H9 (cell line): Measurements from ENCODE around the gene WIPF2. TPM values are rescaled to one million over a fixed set of nuclear protein-coding genes. Genes with fewer than 3 reads are reported as not detected.

ENCODE experiments used
- DNase-seq: peaks from one replicate; pipeline ENCODE4 v3.0.0-alpha.2; 2017
- H2AFZ ChIP-seq: one replicate; pipeline ENCODE4 v1.6.1; 2013; ENCODE audit warnings: mild to moderate bottlenecking, low read length, control low read depth, moderate library complexity
- H2AK5ac ChIP-seq: 2 replicates; pipeline ENCODE4 v1.6.1; 2013; ENCODE audit warnings: low read length, control low read depth, mixed read lengths; ENCODE audit not compliant: insufficient read length
- H2BK120ac ChIP-seq: one replicate; pipeline ENCODE4 v1.6.1; 2013; ENCODE audit warnings: low read depth, mild to moderate bottlenecking, low read length, control low read depth, inconsistent platforms; ENCODE audit not compliant: poor library complexity, severe bottlenecking
- H2BK12ac ChIP-seq: 2 replicates; pipeline ENCODE4 v1.6.1; 2013; ENCODE audit warnings: low read length, control low read depth, mixed read lengths, low read depth; ENCODE audit not compliant: insufficient read length
- H2BK15ac ChIP-seq: 2 replicates; pipeline ENCODE4 v1.6.1; 2013; ENCODE audit warnings: low read depth, low read length, control low read depth
- H2BK20ac ChIP-seq: one replicate; pipeline ENCODE4 v1.6.1; 2013; ENCODE audit warnings: low read depth, mild to moderate bottlenecking, low read length, control low read depth, inconsistent platforms; ENCODE audit not compliant: poor library complexity, severe bottlenecking
- H2BK5ac ChIP-seq: 2 replicates; pipeline ENCODE4 v1.6.1; 2013; ENCODE audit warnings: low read length, control low read depth, mixed read lengths; ENCODE audit not compliant: insufficient read length
- H3K14ac ChIP-seq: 2 replicates; pipeline ENCODE4 v1.6.1; 2013; ENCODE audit warnings: low read length, control low read depth; ENCODE audit not compliant: insufficient read depth
- H3K18ac ChIP-seq: 2 replicates; pipeline ENCODE4 v1.6.1; 2013; ENCODE audit warnings: low read depth, mild to moderate bottlenecking, mixed read lengths, low read length, control low read depth; ENCODE audit not compliant: insufficient read length
- H3K23ac ChIP-seq: 2 replicates; pipeline ENCODE4 v1.6.1; 2013; ENCODE audit warnings: low read length, control low read depth, mixed read lengths, low read depth; ENCODE audit not compliant: insufficient read length
- H3K23me2 ChIP-seq: 2 replicates; pipeline ENCODE4 v1.6.1; 2013; ENCODE audit warnings: low read depth, mild to moderate bottlenecking, mixed read lengths, low read length, control low read depth; ENCODE audit not compliant: insufficient read length, poor library complexity, severe bottlenecking
- H3K27ac ChIP-seq: 2 replicates; pipeline ENCODE4 v1.5.1; 2013; ENCODE audit warnings: low read length, control low read depth, mixed read lengths, low read depth; ENCODE audit not compliant: insufficient read length
- H3K27me3 ChIP-seq: 2 replicates; pipeline ENCODE4 v1.6.1; 2013; ENCODE audit warnings: low read length, control low read depth, inconsistent platforms; ENCODE audit not compliant: insufficient read depth
- H3K4ac ChIP-seq: 2 replicates; pipeline ENCODE4 v1.6.1; 2013; ENCODE audit warnings: low read depth, mild to moderate bottlenecking, control low read depth, inconsistent platforms, low read length, moderate library complexity
- H3K4me1 ChIP-seq: 2 replicates; pipeline ENCODE4 v1.6.1; 2013; ENCODE audit warnings: low read length, control low read depth, inconsistent platforms; ENCODE audit not compliant: insufficient read depth
- H3K4me2 ChIP-seq: 2 replicates; pipeline ENCODE4 v1.6.1; 2013; ENCODE audit warnings: low read length, control low read depth, mixed read lengths; ENCODE audit not compliant: insufficient read length, insufficient read depth
- H3K56ac ChIP-seq: 2 replicates; pipeline ENCODE4 v1.6.1; 2013; ENCODE audit warnings: low read depth, mild to moderate bottlenecking, mixed read lengths, low read length, control low read depth; ENCODE audit not compliant: insufficient read length
- H3K79me1 ChIP-seq: 2 replicates; pipeline ENCODE4 v1.6.1; 2013; ENCODE audit warnings: low read depth, mild to moderate bottlenecking, moderate library complexity, low read length, control low read depth, inconsistent platforms; ENCODE audit not compliant: insufficient read depth, poor library complexity, severe bottlenecking
- H3K79me2 ChIP-seq: 2 replicates; pipeline ENCODE4 v1.6.1; 2013; ENCODE audit warnings: low read length, control low read depth, inconsistent platforms; ENCODE audit not compliant: insufficient read depth
- H3K9ac ChIP-seq: 2 replicates; pipeline ENCODE4 v1.6.1; 2013; ENCODE audit warnings: low read length, control low read depth, mixed read lengths; ENCODE audit not compliant: insufficient read length; ENCODE audit errors: extremely low read depth
- H3K9me3 ChIP-seq: one replicate; pipeline ENCODE4 v1.6.1; 2013; ENCODE audit warnings: low read depth, low read length, inconsistent platforms; ENCODE audit not compliant: control insufficient read depth
- H3T11ph ChIP-seq: one replicate; pipeline ENCODE4 v1.6.1; 2013; ENCODE audit warnings: mild to moderate bottlenecking, low read length, control low read depth, inconsistent platforms
- H4K20me1 ChIP-seq: one replicate; pipeline ENCODE4 v1.6.1; 2013; ENCODE audit not compliant: control insufficient read depth, insufficient read length, insufficient read depth
- H4K5ac ChIP-seq: 2 replicates; pipeline ENCODE4 v1.6.1; 2013; ENCODE audit warnings: low read depth, mild to moderate bottlenecking, mixed read lengths, low read length, control low read depth; ENCODE audit not compliant: insufficient read length
- H4K8ac ChIP-seq: replicated peaks from 2 replicates; pipeline ENCODE4 v1.6.1; 2013; ENCODE audit warnings: low read length, control low read depth, mixed read lengths, low read depth; ENCODE audit not compliant: insufficient read length
- H4K91ac ChIP-seq: 2 replicates; pipeline ENCODE4 v1.6.1; 2013; ENCODE audit warnings: low read depth, mild to moderate bottlenecking, moderate library complexity, mixed read lengths, low read length, control low read depth; ENCODE audit not compliant: insufficient read length
- H3K27ac Mint-ChIP-seq, 3 experiments: 2 replicates in 2 of 3; 3 replicates in 1 of 3; pipeline ENCODE4 v1.8.0; 2020 to 2021; ENCODE audit warnings: mixed read lengths in 3 of 3, mild to moderate bottlenecking in 1 of 3, moderate library complexity in 1 of 3
- H3K27me3 Mint-ChIP-seq: 2 replicates; pipeline ENCODE4 v1.8.0; 2021; ENCODE audit warnings: low read depth, mild to moderate bottlenecking, moderate library complexity, mixed read lengths
- H3K36me3 Mint-ChIP-seq, 3 experiments: 2 replicates in 2 of 3; 3 replicates in 1 of 3; pipeline ENCODE4 v1.8.0; 2020 to 2021; ENCODE audit warnings: low read depth in 3 of 3, mixed read lengths in 3 of 3; ENCODE audit not compliant: insufficient read depth in 1 of 3
- H3K4me1 Mint-ChIP-seq, 2 experiments: 2 replicates each; pipeline ENCODE4 v1.8.0; 2020; ENCODE audit warnings: mixed read lengths in 2 of 2
- H3K4me3 Mint-ChIP-seq, 2 experiments: 2 replicates in 1 of 2; 3 replicates in 1 of 2; pipeline ENCODE4 v1.8.0; 2020 to 2021; ENCODE audit warnings: mild to moderate bottlenecking in 2 of 2, mixed read lengths in 2 of 2, moderate library complexity in 1 of 2
- H3K9me3 Mint-ChIP-seq, 2 experiments: 2 replicates in 1 of 2; 3 replicates in 1 of 2; pipeline ENCODE4 v1.8.0; 2020; ENCODE audit warnings: mild to moderate bottlenecking in 2 of 2, mixed read lengths in 2 of 2, moderate library complexity in 1 of 2
- WGBS: extraction: QIAGEN DNeasy Blood & Tissue Kit; methylation state at CpG from one replicate; pipeline ENCODE4 v1.1.7; 2013; ENCODE audit warnings: missing lambda C conversion rate, low lambda C conversion rate, mixed read lengths; ENCODE audit not compliant: insufficient read length; ENCODE audit errors: extremely low coverage; 5-methylcytosine and 5-hydroxymethylcytosine counted together
- total RNA-seq: library from RNA; stranded (reverse); gene quantifications from 2 replicates; pipeline ENCODE4 v1.2.1, GENCODE V29; 2021
- TF ChIP-seq, protein P1 (sequence below): fragments of 200-600 bp; sonication (generic); conservative IDR thresholded peaks from 3 replicates; pipeline ENCODE4 v1.8.0; 2021; ENCODE audit warnings: antibody characterized with exemption, mild to moderate bottlenecking

Gene WIPF2
- total RNA-seq, 1 experiment from 2014 or later = 24.2 TPM

DNA sequence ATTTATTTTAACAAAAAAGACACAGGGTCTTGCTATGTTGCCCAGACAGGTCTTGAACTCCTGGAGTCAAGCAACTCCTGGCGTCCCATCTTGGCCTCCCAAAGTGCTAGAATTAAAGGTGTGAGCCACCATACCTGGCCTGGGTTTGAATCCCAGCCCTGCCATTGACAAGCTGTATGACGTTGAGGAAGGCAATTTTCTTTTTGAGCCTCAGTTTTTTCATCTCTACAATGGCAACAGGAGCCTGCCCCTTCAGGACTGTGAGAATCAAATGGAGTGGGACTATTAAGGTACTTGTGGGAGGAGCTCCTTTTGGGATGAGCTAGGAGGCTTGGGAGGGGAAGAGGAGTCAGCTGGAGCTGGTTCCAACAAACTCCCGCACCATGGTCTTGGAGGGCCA, 96.1 kb downstream of the WIPF2 start:
- Histone ChIP-seq H3K23ac (no peak overlapping the region), H2BK15ac (no peak overlapping the region), H4K8ac (no peak overlapping the region), H3K27me3 (peaks cover 5% of the 10 kb centered on the region; the same call in 1 of the 2 replicates), H4K5ac (no peak overlapping the region), H3K23me2 (peaks cover 26% of the 10 kb centered on the region), H2BK12ac (no peak overlapping the region), H3K4me2 (no peak overlapping the region), H3K27ac (no peak overlapping the region), H3K18ac (no peak overlapping the region), H2BK5ac (no peak overlapping the region), H3K9ac (no peak overlapping the region), H3K9me3 (no peaks in the 10 kb centered on the region), H2AK5ac (no peak overlapping the region), H3T11ph (no peak overlapping the region), H3K4me1 (peaks cover 8% of the 10 kb centered on the region; the same call in 1 of the 2 replicates), H2BK20ac (no peak overlapping the region), H3K4ac (no peak overlapping the region), H3K79me1 (no peaks in the 10 kb centered on the region), H4K20me1 (peaks cover 4% of the 10 kb centered on the region), H3K56ac (no peak overlapping the region), H2AFZ (no peak overlapping the region), H2BK120ac (no peak overlapping the region), H3K14ac (no peak overlapping the region), H3K79me2 (no peaks in the 10 kb centered on the region; the same call in 1 of the 2 replicates), H4K91ac (no peak overlapping the region)
- Mint-ChIP-seq H3K36me3 (no peaks in the 10 kb centered on the region; a peak in 1 of 7 replicates), H3K27ac (no peak overlapping the region), H3K9me3 (no peaks in the 10 kb centered on the region), H3K4me3 (no peak overlapping the region), H3K27me3 (peaks cover 63% of the 10 kb centered on the region), H3K4me1 (peaks cover 55 to 66% of the 10 kb centered on the region in 2 experiments)
- TF ChIP-seq, protein P1, sequence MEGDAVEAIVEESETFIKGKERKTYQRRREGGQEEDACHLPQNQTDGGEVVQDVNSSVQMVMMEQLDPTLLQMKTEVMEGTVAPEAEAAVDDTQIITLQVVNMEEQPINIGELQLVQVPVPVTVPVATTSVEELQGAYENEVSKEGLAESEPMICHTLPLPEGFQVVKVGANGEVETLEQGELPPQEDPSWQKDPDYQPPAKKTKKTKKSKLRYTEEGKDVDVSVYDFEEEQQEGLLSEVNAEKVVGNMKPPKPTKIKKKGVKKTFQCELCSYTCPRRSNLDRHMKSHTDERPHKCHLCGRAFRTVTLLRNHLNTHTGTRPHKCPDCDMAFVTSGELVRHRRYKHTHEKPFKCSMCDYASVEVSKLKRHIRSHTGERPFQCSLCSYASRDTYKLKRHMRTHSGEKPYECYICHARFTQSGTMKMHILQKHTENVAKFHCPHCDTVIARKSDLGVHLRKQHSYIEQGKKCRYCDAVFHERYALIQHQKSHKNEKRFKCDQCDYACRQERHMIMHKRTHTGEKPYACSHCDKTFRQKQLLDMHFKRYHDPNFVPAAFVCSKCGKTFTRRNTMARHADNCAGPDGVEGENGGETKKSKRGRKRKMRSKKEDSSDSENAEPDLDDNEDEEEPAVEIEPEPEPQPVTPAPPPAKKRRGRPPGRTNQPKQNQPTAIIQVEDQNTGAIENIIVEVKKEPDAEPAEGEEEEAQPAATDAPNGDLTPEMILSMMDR = no peak
- no peak for DNase-seq
- no CpG with 5 or more reads among the region's 3 CpGs for WGBS
